ENCODE results near the gene NR2C2.

The NR2C2 gene

DNA sequence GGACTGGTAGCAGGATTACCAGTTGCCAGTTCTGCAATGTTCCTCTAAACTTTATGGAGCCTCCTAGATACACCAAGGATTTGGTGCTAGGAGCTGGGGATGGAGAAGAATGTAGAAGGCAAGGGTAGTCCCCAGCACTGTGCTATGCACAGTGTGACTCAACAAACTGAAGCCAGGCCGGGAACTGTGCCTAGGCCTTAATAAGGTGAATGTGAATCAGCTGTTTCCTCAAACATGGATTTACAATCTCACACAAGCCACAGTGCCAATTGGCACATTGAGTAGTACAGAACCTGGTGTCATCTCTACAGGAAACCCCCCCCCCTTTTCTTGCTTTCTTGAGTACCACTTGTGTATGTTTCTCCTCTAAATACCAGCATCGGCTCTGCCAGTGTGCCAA is 85.3 kb downstream of the NR2C2 start:
- DNase-seq, result no peak

- no peak for DNase-seq
Observed at GRCh38 chr3:15033103-15033502, 85.7 kb downstream of the NR2C2 start.

DNA sequence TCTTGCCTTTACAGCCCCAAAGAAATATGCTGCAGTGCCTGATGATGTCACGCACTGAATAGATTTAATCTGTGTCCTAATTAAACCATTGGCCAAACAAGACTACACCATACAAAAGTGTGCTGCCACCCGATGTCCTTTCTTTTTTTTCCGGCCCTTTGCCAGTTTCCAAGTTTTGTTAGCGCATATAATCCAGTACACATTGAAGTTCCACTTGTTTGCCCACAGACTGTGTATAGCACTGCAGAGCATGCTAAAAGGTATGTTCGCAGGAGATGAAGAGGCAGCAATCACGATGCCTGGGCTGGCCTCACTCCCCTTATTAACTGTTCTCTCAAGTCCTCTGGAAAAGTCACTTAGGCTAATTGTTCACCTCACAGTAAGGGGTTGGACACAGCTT is 90.9 kb downstream of the NR2C2 start:
- no peak for DNase-seq

DNA sequence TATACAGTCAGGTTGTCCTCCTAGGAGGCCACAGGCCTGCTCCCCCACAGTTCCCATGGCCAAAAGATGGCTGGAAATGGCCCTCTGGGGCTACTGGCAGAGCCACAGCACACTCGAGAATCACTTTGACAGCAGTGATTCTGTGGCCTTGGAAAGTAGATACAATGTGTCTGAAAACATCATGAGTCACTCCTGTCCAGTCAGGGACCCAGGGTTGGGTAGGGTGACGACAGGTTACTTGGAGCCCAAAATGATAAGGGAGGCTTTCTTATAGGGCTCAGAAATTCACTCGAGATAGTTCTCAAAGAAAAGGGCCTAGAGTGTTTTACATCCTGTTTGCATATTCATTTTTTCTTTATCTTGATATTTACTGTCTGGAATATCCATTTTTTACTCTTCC is 93.5 kb downstream of the NR2C2 start:
- DNase-seq, result no peak

- peak; percentile 17 for DNase-seq
Observed at GRCh38 chr3:15041950-15042349, 94.6 kb downstream of the NR2C2 start.

DNA sequence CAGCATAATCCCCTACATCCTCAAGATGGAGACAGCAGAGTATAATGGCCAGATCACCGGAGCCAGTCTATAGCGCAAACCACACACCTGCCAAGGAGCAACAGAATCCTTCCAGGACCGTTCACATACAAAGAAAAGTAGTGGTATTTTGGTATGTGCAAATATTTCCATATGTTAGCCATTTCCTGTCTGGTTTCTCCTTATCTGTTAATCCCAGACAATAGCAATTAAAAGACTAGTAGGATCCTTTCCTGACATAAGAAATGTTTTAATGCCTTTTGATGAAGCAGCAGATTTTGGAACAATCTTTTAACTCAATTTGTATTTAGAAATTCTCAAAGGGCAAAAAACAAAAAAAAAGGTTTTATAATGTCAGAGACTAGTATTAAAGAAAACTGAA is 95.6 kb downstream of the NR2C2 start:
- DNase-seq, result no peak

DNA sequence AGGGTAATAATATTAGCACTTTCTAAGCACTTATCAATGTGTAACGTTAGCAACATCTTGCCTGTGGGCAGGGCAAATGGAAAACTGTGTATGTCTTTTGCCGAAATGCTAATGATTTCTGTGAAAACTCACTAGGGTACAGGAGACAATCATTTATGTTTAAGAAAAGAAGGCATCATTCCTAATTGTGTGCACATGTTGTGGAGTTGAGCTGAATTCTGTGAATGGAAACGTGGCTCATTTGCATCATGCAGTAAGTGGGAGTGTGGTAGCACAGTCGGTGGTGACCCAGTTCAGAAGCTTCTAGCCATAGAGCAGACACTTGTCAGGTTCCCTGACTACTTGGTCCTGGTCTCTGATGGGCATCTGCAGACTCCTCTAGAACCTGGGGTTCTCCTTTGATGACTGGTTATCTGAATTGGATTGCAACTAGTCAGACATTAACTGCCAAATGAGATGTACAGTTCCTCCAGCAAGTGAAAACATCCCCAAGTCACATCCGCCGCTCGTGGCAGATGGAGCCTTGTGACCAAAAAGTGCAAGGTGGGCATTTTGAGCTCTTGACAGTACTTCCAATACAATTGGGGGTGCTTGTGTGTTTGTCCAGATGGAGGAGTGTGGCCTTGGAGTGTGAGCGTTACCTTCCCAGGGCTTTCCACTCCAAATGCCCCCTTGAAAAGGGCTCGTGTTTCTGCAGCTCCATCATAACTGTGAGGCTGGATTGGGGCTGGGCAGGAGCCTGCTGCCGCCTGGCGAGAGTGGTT is 96.2 kb downstream of the NR2C2 start:
- DNase-seq, result no peak

DNA sequence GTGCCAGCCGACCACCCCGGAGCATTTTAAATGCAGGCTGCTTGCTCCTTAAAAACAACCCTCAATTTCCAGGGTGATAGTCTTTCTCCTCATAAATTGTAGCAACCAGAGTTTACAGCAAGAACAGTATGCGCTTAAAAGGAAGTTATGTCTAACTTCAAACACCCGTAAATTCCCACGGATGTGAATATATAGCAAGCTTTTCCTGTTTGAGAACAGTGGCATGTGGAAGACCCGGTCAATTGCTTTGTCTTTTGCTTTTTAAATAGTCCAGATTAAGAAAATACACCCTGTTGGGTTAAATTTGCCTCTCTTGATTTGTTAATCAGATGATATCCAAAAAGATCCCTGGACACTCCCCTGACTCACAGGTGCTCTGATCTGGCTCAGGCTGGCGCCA is 96.9 kb downstream of the NR2C2 start:
- no peak for DNase-seq

GRCh38 chr3:15045667-15046066 is 98.3 kb downstream of the NR2C2 start:
- no peak for DNase-seq

DNA sequence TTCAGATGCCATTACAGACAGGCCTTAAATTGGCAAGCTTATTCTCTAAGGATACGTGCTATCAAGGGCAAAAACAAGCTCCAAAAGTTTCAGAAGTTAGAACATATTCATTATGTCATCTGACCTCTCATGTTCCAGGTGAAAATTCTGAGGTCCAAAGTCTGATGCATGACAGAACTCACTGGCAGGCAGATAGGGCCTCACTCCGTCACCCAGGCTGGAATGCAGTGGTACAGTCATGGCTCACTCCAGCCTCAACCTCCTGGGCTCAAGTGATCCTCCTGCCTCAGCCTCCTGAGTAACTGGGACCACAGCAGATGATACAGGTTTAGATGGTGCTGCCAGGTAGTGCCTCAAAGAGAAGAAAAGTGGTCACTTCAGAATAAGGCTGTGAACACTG is 102.2 kb downstream of the NR2C2 start:
- no peak for DNase-seq

DNA sequence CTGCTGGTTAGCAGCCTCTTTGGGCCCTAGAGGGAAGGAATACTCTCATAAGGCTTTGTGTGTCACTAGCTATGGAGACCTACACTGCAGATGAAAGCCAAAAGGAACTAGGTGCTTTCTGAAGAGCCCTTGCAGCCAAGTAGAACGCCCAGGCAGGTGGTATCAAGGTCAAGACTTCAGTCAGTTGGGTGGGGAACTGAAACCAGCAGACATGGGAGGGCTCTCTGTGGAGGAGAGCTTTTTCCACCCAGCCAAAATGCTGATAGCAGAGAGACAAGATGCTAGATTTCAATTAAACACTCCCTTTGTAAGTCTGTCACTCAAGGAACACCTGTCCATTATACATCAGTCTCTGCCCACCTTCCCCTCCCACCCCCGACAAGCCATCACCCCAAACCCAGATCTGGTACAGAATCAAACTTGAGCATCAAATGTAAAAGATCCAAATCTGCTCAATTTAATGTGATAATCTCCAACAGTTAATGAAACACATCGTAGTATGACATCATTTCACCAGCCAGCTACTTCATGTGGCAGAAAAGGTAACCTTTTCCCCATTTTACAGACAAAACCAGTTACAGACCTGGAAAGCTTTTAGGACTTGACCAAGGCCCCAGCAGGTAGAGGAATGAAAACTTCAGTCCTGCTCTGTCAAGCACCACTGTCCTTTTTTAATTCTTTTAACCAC is 103.2 kb downstream of the NR2C2 start:
- no peak for DNase-seq

DNA sequence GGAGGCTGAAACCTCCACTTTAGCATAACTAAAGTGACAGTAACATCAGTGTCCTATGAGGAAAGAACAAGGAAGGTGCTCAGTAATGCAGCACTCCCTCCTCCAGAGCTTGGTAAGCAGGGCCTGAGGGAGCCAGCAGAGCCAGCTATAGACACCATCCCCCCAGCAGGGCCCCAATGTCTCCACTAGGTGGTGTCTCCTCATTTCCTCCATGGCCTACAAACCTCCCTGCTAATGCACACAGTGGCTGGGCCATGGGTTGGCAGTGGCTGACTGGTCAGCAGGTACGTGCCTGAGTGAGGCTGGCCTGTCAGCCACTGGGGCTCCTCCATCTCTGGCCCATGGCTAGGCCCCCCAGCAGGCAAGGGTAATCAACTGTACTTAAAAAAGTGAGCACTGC is 104.1 kb downstream of the NR2C2 start:
- no peak for DNase-seq

- no peak for DNase-seq
Observed at GRCh38 chr3:15052335-15053242, 105.2 kb downstream of the NR2C2 start.

DNA sequence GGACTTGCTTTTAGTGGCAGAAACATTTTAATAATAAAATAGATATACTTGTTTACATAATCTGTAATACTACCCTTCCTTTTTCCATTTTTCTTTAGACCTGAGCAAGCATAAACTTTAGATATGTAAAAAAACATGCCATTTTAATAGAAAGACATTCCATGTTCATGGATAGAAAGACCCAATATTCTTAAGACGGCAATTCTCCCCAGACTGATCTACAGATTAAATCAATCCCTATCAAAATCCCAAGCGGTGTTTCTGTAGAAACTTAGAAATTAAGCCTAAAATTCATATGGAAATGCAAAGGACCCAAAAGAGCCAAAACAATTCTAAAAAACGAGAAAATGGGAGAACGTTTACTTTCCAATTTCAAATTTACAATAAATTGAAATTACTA is 106.2 kb downstream of the NR2C2 start:
- no peak for DNase-seq

GRCh38 chr3:15055019-15055557 is 107.7 kb downstream of the NR2C2 start:
- DNase-seq, result no peak

GRCh38 chr3:15056676-15057404 is 109.5 kb downstream of the NR2C2 start:
- no peak for DNase-seq

GRCh38 chr3:15060029-15060428 is 112.6 kb downstream of the NR2C2 start:
- no peak for DNase-seq

- no peak for DNase-seq
Observed at GRCh38 chr3:15063238-15063637, 115.9 kb downstream of the NR2C2 start.

DNA sequence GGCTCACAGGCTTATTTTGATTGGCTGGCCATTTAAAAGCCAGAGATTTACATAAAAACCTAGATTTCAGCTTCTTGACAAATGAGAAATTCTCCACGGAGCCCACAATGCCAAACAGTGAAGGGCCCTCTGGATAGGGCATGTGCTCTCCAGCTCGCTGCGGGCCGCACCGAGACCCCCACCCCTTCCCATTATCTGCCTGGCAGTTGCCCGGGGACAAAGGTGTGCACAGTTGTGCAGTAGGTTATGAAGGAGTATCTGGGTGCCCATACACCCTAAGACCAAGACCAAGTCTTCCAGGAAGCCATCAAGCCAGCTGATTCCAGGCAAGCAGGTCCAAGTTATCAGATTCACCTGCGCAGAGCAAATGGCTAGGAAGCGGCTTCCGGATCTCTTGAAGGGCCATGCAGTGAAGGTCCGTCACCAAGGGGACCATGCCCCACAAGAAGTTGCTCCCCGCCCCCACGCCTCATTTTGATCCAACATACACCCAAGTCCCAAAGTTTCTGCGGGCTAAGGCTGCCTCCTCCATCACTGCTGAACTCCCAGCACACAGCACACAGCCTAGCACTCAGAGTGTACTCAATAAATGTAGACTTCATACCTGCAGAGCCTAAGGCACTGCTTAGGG is 116.4 kb downstream of the NR2C2 start:
- no peak for DNase-seq

GRCh38 chr3:15064299-15064834 is 117.0 kb downstream of the NR2C2 start:
- DNase-seq, result no peak

DNA sequence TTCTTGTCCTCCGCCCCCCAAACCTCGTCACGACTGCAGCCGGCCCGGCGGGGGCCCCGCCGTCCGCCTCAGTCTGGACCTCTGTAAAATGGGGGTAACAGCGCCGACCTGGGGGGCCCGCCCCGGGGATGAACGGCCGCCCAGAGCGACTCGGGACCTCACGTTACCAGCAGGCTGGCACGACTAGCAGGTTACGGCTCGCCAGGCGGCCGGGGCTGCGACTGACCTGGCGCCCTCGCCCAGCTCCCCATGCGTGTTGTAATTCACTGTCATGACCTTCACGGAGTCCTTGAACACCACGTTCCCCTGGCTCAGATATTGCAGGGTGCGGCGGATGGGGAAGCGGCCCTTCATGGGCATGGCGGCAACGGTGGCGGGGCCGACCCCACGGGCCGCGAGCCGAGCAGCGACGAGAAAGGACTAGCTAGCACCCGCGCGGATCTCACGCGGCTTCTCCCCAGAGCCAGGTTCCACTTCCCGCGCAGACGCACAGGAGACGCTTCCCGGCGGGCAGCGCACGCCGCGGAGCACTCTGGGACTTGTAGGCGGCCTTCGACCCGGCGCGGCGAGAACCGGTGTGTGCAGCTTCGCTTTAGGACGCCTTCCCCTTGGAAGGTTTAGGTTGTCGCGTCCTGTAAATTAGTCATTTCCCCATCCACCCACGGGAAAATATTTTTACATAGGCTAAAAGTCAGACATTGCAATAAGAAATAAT is 117.6 kb downstream of the NR2C2 start, which contains the start of gene MRPS25:
TSS of gene MRPS25 (minus strand) at position 481 of the 715 bp plus-strand sequence. CDS start at position 360, 121 bp downstream.
- DNase-seq, result peak; percentile 78

All from NCI-H2029 treated with DMSO at 0.1 percent for 48 hours (cell line).